OCI-M2 (cell line): ENCODE results near the gene ABAT.
"Not testable (repeated sequence)": the region's sequence is repeated elsewhere in the genome, so short reads cannot be mapped to it uniquely, and the experiment has no call there.

Experiments used
- DNase-seq: peaks from one replicate; lab custom pipeline; 2025; ENCODE audit not compliant: unreplicated experiment; lab: John Stamatoyannopoulos, UW

The ABAT gene

DNA sequence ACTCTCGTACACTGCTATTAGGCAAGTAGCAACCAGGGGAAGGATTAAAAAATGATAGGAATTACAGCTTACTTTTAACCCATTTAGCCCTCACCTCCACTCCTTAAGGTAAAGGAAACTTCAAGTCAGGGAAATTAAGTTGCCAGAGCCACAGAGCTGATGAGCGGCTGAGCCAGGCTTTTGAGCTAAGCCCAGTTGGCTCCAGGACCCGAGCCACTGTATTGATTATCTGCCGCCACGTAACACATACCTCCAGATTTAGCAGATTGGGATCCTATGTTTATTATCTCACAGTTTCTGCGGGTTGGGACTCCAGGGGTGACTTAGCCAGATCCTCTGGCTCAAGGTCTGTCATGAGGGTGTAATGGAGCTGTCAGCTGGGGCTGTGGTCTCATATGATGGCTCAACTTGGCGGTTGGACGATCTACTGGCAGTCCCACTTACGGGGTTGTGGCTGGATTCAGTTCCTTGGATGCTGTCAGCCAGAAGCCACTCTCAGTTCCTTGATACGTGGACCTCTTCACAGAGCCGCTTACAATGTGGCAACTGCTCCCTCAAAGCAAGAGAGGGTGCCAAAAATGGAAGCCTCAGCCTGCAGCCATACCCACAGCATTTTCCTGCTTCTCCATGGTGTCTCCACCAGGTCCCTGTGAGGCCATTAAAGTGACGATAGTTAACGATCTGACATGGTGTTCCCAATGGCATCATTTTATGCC, 65.7 kb downstream of the ABAT start:
- DNase-seq, result no peak

DNA sequence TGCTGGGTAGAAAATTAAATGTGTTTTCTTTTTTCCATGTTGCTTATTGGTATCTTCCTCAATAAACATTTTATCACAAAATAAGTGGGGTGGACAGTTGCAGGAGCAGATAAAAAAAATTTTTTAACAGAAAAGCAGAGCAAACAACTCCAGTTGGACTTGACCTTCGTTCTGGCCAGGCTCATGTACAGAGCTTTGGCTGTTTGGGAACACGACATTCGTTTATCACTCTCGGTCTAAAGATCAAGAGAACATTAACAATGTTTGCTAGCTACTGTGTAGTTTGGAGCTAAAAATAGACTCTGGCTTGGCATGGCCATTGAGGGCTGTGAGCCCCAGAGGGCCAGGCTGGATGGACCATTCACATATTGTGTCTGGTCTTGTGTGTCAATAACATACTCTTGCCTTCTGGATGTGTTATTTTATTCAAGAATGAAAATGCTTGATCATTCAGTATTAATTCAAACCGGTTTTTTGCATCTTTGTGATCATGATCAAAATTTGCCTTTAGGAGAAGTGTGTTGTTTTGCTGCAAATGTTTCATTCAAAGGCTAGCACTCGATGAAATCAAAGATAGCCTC, 66.4 kb downstream of the ABAT start:
- DNase-seq, result no peak

DNA sequence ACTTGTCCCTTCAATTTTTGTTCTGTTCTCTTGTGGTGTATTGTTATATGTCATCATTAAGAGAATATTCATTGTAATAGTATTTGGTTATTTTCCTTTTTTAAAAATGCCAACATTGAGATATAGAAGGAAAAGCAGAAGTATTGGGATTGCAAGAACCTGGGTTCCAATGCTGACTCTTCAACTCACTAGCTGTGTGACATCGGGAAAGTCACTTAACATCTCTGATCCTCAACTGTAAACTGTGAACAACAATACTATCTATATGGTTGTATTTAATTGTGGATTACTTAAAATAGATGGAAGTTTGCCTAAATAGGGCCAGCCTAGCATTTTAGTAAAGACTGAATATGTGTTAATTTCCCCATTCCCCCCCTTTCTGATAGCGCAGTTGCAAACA, 67.2 kb downstream of the ABAT start:
- DNase-seq, result no peak

DNA sequence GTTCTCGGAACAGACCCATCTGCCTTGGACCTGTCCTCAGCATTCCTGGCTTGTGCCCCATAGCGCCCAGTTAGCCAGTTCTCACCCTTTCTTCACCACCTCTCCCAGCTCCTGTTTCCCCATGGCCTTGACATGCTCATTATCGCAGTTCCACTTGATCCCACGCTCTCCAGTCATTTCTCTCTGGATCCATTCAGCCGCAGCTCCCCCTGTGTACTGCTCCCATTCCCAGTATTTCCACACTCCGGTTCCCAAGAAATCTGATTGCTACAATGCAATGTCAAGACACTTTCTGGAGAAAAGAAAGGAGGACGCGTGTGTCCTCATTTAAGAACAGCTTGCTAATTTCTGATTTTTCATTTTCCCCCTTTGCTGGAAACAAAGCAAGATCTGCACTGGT, 67.7 kb downstream of the ABAT start:
- no peak for DNase-seq

DNA sequence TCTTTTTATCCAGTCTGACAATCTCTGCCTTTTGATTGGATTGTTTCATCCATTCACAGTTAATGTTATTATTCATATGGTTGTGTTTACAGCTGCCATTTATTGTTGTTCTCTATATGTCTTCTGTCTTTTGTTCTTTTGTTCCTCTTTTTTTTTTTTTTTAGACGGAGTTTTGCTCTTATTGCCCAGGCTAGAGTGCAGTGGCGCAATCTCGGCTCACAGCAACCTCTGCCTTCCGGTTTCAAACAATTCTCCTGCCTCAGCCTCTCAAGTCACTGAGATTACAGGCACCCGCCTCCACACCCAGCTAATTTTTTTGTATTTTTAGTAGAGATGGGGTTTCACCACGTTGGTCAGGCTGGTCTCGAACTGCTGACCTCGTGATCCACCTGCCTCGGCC, 74.5 kb downstream of the ABAT start:
- DNase-seq, result not testable (repeated sequence)

DNA sequence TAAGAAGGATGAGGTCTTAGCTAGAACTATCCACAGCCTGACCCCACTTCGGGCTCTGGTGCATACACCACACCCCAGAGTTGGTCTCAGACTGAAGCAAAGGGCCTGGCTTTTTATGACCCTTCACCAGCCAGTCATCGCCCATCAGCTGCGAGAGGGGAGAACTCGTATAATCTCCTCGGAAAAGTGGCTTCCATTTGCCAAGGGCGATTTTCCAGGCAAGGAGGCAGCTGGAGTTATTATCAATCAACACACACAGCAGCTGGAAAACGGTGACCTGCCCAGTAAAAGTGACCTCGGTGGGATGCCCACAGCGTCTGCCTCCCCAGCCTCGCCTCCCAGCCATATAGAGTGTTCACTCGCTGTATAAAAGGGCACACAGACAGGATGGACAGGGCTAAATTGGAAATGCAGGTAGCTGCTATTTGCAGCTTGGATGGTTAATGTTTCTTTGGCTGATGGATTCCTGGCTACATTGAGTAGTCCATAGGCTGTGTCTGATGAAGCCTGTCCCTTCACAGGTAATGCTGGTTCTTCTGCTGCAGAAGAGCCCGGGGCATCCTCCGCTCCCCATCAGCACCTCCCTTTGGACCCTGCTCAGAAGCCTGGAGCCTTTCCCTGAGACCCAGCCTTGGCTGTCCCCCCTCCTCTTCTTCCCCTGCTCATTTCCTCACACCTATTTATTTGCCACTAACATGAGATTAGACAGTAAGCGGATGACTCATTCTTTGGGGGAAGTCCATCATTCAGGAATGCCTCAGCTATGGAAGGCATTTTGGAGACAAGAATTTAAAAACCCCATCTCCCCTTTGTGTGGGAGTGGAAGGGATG, 77.3 kb downstream of the ABAT start:
- DNase-seq, result no peak

DNA sequence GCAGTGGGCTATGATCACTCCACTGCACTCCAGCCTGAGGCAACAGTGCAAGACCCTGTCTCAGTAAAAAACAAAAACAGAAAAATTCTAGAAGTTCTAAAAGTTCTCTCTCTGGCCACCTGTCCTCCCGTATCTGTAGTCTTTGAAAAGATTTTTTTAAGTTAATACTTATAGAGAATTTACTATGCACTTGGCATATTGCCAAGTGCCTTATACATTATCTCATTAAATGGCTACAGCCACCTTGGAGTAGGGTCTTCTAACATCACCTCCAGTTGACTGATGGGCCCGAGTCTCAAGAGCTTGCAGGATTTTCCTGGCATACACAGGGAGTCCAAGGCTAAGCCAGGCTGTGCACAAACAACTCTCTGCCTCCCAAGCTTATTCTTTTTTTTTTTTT, 78.3 kb downstream of the ABAT start:
- DNase-seq, result no peak

DNA sequence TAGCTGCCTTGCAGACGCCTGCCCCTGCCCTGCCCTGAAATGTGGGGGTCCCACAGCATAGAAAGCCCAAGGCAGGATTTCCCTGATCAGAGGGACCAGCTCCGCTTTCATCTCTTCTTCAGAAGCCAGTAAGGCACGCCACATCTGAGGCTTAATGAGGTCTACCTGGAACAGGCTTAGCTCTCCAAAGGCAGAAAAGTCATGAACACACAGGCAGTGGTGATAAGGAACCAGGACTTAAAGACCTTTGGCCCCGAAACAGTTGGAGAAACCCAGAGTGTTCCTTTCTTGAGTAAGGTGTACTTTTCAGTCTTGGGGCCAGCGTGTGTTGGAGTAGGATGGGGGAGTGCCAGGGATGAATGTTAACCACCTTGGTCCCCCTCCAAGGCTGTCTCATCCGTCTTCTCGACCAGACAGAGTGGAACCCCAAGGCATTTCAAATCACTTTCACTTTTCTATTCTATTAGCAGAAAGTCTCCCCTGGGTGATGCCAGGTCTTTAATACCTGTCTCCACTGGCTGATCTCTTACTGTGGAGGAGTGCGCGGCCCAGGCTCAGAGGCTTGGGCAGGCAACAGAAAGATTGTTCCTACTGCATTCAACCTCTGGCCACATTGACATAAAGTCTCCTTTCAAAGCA, 79.1 kb downstream of the ABAT start:
- DNase-seq, result no peak

DNA sequence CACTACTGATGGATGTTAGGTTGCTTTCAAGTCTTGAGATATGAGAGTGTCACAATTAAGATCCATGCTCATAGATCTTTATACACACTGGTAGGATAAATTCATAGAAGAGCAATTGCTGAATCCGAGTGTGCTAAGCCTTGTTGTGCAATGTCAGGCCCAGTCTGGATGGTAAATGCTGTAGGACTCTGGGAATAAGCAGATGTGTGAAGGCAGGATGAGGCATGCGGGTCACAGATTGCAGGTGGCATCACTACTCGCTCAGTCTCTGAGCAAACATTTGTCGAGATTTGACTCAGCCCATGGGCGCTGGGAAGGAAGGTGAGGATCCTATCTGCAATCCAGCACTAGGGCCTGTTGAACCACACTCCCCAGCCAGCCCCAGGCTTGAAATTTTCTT, 82.3 kb downstream of the ABAT start:
- DNase-seq, result no peak

DNA sequence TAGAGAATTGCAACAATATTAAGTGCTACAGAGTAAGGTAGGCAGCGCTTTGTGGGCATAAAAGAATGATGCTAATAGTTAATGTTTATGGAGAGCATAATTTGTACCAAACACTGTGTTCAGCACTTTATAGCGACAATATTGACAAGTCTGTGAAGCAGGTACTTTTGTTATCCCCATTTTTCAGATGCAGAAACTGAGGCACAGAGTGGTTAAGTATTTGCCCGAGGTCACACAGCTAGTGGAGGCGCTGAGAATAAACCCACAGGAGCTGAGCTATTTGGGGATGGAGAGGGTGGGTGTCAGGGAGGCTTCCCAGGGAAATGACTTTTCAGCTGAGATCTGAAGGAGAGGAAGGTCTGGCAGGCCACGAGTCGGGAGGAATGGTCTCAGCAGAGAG, 83.6 kb downstream of the ABAT start:
- DNase-seq, result no peak

DNA sequence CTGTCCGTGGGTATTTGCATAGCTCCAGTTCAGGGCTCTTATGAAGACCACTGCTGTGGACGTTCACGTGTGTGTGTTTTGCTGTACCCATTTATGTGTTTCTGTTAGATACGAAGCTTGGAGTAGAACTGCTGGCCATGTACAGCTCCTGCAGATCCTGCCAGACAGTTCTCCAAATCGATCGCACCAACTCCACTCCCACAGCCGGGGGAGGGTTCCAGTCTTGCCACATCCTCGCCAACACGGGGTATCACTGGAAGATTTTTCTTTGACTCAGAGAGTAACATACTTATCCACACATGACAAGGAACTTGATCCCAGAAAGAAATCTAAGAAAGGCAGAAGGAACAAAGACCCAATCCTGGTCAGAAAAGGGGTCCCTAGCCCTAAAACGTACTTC, 85.6 kb downstream of the ABAT start:
- no peak for DNase-seq

DNA sequence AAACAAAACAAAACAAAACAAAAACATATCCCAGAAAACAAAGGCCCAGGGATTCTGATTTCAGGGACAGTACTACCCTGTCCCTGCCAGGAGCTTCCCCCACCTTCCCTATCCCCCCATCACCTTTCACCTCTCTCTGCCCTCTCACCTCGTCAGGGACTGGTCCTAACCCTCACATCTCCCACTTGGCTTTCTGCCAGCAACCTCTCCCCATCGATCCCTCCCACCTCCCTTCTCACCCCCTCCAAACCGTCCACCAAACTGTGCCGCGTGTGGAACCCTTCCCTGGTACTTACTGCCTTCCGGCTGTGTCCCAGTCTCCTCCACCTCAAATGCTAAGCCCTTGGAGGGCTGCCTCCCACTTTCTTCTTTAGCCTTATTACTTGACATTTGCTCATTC, 86.7 kb downstream of the ABAT start:
- no peak for DNase-seq

DNA sequence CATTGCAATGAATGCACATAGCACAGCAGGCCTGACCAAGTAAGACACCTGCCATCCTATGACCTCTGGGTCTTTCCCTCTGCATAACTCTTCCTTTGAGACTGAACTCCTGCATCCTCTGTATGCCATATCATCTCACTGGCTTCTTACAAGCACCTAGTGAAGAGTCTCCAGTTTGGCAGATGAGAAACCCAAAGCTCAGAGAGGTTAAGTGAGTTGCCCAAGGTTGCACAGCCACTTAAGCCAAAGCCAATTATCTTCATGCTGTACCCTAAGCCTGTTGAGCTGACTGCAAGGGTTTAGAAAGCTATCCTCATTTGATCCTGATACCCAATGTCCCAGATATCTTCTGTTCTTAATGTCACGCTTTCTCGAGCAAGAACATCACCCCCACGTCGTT, 87.8 kb downstream of the ABAT start:
- DNase-seq, result no peak

DNA sequence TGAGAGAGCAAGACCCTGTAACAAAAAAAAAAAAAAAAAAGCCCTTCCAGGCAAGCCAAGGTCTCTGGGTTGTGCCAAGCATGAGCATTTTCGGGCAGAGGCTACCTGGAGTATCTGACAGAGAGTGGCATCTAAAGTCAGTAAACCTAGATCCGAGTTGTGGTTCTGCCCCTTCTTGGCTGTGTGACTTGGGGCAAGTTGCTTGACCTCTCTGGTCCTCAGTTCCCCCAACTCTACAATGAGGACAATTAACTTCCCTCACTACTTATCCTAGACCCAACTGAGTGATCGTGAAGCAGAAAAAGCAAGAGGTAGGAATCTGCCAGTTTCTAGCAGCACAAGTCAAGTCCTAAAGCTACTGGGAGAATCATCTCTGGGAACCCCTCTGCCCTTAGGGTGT, 88.7 kb downstream of the ABAT start:
- no peak for DNase-seq

DNA sequence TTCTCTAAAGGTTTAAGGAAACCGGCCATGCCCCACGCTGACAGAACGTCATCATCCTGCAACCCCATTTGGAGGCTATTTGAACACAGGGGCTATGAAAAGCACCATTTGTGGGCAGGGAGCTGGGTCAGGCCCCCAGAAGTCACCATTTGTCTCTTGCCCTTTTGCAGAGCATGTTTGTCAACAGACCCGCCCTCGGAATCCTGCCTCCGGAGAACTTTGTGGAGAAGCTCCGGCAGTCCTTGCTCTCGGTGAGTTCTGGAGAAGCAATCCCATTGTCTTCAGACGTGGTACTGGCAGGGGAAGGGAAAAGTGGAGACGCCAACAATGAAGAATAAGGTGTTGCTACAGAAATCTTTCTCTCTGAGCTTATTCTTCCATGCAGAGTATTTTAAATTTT, 89.5 kb downstream of the ABAT start:
- DNase-seq, result no peak

DNA sequence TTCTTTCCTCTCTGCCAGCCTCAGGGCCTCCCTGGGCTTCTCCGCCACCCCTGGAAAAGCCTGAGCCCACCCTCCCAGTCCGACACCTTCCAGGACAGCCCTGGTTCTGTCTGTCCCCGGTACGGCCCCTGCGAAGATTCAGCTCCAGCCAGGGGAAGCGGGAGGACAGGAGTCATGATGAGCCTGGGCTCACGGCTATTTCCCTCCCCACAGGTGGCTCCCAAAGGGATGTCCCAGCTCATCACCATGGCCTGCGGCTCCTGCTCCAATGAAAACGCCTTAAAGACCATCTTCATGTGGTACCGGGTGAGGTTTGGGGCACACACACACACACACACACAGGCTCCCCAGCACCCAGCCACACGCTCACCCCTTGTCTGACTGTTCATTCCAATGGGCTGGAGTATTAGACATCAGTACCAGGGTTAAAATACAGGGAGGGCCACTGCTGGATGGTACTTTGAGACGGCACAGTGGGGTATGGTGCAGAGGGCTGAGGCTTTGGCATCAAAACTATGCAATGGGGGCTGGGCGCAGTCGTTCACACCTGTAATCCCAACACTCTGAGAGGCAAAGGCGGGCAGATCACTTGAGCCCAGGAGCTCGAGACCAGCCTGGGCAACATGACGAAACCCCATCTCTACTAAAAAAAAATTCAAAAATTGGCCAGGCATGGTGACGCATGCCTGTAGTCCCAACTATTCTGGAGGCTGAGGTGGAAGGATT, 90.3 kb downstream of the ABAT start:
- DNase-seq, result no peak

DNA sequence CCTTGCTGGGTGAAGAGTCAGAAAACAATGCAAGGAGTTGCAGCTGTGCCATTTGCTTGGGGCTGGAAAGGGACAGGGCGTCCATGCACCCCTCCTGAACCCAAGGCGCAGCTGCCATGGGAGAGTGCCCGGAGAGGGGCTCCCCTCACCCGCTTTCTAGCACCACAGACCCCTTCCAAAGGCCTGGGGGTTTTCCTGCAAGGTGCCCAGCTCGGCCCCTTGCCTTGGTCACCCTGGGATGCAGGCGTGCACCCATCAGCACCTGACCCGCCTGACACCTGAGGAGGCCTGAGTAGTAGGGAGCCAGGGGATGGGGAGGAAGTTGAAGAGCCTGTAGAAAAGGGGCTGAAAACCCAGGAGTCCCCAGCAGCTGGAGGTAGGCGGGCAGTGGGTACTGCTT, 92.8 kb downstream of the ABAT start:
- DNase-seq, result no peak

DNA sequence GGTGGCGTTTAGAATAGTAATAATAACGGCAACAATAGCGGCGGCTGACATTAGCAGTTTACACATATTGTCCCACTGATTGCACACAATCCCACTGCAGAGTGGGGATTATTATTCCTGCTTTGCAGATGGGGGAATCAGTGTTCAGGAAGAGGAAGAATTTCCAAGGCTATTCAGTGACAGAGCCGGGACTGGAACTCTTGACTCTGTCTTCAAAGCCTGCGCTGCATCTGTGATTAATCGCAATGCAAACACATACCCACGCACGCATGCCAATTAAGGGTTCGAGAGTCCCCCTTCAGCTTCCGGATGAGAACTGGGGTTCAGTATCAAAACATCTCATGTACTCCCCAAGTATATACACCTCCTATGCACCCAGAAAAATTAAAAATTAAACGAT, 93.9 kb downstream of the ABAT start:
- no peak for DNase-seq

DNA sequence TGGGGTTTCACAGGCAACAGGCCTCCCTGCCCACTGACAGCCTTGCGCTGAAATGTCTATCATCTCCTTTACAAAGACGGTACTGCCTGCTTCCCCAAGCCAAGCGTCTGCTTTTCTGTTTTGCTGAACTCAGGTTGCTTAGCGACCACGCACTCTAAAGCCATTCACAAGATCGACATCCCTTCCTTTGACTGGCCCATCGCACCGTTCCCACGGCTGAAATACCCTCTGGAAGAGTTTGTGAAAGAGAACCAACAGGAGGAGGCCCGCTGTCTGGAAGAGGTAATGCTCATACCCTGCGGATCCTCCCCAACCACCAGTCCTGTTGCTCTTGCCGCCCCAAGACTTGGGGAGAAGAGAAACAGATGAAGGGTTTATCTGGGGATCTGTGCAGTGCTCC, 94.3 kb downstream of the ABAT start:
- DNase-seq, result no peak

DNA sequence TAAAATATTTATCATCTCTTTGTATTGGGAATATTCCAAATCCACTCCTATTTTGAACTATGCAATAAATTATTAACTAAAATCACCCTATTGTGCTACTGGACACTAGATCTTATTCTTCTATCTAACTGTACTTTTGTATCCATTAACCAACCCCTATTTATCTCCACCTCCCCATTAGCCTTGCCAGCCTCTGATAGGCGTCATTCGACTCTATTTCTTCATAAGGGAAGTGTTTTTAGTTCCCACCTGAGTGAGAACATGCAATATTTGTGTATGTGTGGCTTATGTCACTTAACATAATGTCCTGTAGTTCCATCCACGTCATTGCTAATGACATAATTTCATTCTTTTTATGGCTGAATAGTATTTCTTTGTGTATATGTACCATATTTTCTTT, 99.1 kb downstream of the ABAT start:
- DNase-seq, result no peak

DNA sequence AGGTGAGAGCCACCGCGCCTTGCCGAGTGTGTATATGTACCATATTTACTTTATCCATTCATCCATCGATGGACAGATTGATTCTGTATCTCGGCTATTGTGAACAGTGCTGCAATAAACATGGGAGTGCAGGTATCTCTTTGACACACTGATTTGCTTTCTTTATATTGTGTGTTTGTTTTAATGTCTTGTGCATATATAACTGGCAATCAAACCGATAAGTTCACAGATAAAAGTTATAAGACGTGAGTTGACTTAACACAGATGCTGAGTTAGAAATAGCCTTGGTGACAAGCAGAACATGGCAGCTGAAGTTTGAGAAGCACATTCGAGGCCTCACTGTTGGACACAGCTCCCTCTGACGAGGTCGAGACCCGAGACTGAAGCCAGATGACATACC, 99.8 kb downstream of the ABAT start:
- no peak for DNase-seq
